ENCODE results near the gene BRD8.

DNA sequence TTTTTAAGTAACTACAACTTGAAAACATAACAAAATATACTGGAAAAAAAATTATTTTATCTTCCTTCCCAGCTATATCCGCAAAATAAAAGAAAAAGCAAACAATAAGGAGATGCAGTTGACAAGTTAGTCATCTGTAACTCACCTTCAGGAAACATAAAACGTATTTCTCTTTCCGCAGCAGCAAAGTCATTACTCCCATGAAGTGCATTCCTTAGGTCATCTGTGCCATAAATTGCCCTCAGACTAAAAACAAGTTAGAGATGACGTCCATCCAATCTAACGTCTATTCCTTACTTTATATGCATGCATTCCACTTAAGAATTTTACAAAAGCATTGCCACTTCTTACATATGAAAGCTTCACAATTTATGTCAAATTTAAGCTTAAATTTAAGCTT, 50.1 kb downstream of the BRD8 start:
- TF ChIP-seq ELF1 (IDR thresholded peaks at IDR 0.05) (no peak), TAF1 (IDR thresholded peaks at IDR 0.05; ENCODE audit: borderline replicate concordance, low read depth, low read length) (no peak), RCOR1 (IDR thresholded peaks at IDR 0.05; ENCODE audit: low read length) (no peak), RFX5 (IDR thresholded peaks at IDR 0.05; ENCODE audit: low read length) (no peak), EZH2phosphoT487 (IDR thresholded peaks at IDR 0.05; ENCODE audit: borderline replicate concordance, low read depth) (no peak), YY1 (IDR thresholded peaks at IDR 0.05; ENCODE audit: low read depth) (no peak), RAD21 (IDR thresholded peaks at IDR 0.05; ENCODE audit: low read length) (no peak), SIN3A (IDR thresholded peaks at IDR 0.05; ENCODE audit: borderline replicate concordance, low read depth, low read length) (no peak), POLR2AphosphoS5 (IDR thresholded peaks at IDR 0.05; ENCODE audit: low read depth, low read length) (no peak)
- TF ChIP-seq, protein P1, sequence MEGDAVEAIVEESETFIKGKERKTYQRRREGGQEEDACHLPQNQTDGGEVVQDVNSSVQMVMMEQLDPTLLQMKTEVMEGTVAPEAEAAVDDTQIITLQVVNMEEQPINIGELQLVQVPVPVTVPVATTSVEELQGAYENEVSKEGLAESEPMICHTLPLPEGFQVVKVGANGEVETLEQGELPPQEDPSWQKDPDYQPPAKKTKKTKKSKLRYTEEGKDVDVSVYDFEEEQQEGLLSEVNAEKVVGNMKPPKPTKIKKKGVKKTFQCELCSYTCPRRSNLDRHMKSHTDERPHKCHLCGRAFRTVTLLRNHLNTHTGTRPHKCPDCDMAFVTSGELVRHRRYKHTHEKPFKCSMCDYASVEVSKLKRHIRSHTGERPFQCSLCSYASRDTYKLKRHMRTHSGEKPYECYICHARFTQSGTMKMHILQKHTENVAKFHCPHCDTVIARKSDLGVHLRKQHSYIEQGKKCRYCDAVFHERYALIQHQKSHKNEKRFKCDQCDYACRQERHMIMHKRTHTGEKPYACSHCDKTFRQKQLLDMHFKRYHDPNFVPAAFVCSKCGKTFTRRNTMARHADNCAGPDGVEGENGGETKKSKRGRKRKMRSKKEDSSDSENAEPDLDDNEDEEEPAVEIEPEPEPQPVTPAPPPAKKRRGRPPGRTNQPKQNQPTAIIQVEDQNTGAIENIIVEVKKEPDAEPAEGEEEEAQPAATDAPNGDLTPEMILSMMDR (IDR thresholded peaks at IDR 0.05): no peak
